ENCODE measurements around the gene FAM53A.

The FAM53A gene

DNA sequence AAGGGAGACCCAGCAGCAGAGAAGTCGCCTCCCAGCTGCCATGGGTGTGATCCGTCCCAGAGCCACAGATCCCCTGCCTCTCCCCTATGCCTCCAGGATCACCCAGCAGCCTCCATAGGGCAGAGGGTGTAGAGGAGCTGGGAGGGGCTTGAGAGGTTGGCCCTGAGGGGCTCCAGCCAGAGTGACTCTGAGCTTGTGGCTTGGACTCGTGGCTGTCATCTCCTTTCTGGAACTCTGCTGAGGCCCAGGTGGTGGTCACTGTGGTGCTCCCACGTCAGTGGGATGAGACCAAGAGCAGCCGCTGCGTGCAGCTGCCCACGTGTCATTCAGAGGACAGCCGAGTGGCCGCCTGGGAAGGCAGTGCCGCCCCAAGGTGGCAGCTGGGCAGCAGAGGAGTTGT lies 41.4 kb upstream of the FAM53A start:
- 97% methylated on average over 9 of the region's 10 CpGs for WGBS
- H2AK5ac ChIP-seq (ENCODE audit: low read length, severe bottlenecking) = peak overlapping the region; percentile 75
- H2BK5ac ChIP-seq (ENCODE audit: low read depth, low read length, poor library complexity, severe bottlenecking) = no peak overlapping the region

DNA sequence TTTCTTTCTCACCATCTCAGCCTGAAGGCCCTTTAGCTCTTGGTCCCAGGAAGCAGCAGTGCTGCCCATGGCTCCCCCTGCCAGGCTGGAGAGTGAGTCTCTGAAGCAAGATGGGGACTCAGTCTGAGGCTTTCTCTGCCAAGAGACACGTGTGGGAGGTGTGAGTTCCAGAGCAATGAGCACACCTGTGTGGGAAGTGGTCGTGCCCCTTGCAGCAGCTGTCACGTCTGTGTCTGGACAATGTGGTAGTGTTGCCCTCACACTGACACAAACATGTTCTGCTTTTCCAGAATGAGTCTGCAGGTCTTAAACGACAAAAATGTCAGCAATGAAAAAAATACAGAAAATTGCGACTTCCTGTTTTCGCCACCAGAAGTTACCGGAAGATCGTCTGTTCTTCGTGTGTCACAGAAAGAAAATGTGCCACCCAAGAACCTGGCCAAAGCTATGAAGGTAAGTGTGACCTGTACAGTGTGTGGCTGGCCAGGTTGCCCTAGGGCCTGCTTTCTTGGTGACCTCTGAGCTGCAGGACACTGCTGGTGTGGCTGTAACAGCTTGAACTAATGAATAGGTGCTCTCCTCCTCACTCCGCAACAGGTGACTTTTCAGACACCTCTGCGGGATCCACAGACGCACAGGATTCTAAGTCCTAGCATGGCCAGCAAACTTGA lies 39.2 kb upstream of the FAM53A start:
- Histone ChIP-seq H3K4me1 (ENCODE audit: control insufficient read depth, insufficient read depth, low read depth, low read length) (peaks cover 54% of the 10 kb centered on the region), H2BK12ac (ENCODE audit: low read length in 2 of 2) (no peak overlapping the region), H3K79me1 (replicated peaks; ENCODE audit: low read length, poor library complexity, severe bottlenecking) (peaks cover 16% of the 10 kb centered on the region), H3K36me3 (ENCODE audit: control insufficient read depth in 1 of 2, insufficient read depth in 2 of 2, low read depth in 1 of 2, low read length in 2 of 2) (peaks cover 24 to 28% of the 10 kb centered on the region in 2 experiments), H2AK5ac (ENCODE audit: low read length, severe bottlenecking) (no peak overlapping the region), H3K4me3 (ENCODE audit: insufficient read depth in 1 of 2, low read depth in 1 of 2, low read length in 2 of 2) (no peak overlapping the region), H4K8ac (ENCODE audit: low read length) (no peak overlapping the region), H4K91ac (ENCODE audit: low read length) (no peak overlapping the region), H3K27ac (ENCODE audit: low read length, poor library complexity, severe bottlenecking) (peak overlapping the region; percentile 53), H2BK15ac (ENCODE audit: low read depth, poor library complexity, severe bottlenecking) (no peak overlapping the region), H2BK5ac (ENCODE audit: low read depth, low read length, poor library complexity, severe bottlenecking) (no peak overlapping the region), H3K14ac (ENCODE audit: low read length in 2 of 2) (no peak overlapping the region), H3K27me3 (ENCODE audit: control insufficient read depth in 1 of 2, insufficient read depth in 1 of 2, low read length in 2 of 2) (no peaks in the 10 kb centered on the region), H3K9me3 (ENCODE audit: control insufficient read depth, low read length) (no peaks in the 10 kb centered on the region), H3K18ac (ENCODE audit: low read depth in 1 of 2, low read length in 2 of 2) (no peak overlapping the region), H2AFZ (ENCODE audit: low read depth, low read length) (no peak overlapping the region), H3K4ac (ENCODE audit: low read depth in 1 of 2, low read length in 2 of 2) (no peak overlapping the region), H2BK120ac (ENCODE audit: low read depth, low read length) (no peak overlapping the region), H3K9ac (ENCODE audit: low read length) (peak overlapping the region; percentile 62), H3K4me2 (ENCODE audit: low read length, poor library complexity, severe bottlenecking) (no peak overlapping the region), H3K23ac (ENCODE audit: low read length in 2 of 2) (peak overlapping the region in 1 of 2 experiments; percentile 57)
- DNase-seq = no peak
- WGBS = 93% methylated on average over 12 of the region's 12 CpGs

More for the DNA sequence above, 41.4 kb upstream of the FAM53A start:
- Histone ChIP-seq H3K4me3 (ENCODE audit: insufficient read depth in 1 of 2, low read depth in 1 of 2, low read length in 2 of 2) (no peak overlapping the region), H3K36me3 (ENCODE audit: control insufficient read depth in 1 of 2, insufficient read depth in 2 of 2, low read depth in 1 of 2, low read length in 2 of 2) (peaks cover 26 to 31% of the 10 kb centered on the region in 2 experiments), H4K8ac (ENCODE audit: low read length) (no peak overlapping the region), H3K18ac (ENCODE audit: low read depth in 1 of 2, low read length in 2 of 2) (no peak overlapping the region), H2BK12ac (ENCODE audit: low read length in 2 of 2) (peak overlapping the region; percentile 11 to 24), H2AFZ (ENCODE audit: low read depth, low read length) (no peak overlapping the region), H3K4me2 (ENCODE audit: low read length, poor library complexity, severe bottlenecking) (no peak overlapping the region), H2BK15ac (ENCODE audit: low read depth, poor library complexity, severe bottlenecking) (peak overlapping the region; percentile 82), H4K91ac (ENCODE audit: low read length) (peak overlapping the region; percentile 12), H3K14ac (ENCODE audit: low read length in 2 of 2) (no peak overlapping the region), H3K4me1 (ENCODE audit: control insufficient read depth, insufficient read depth, low read depth, low read length) (peaks cover 56% of the 10 kb centered on the region), H3K23ac (ENCODE audit: low read length in 2 of 2) (no peak overlapping the region), H3K27me3 (ENCODE audit: control insufficient read depth in 1 of 2, insufficient read depth in 1 of 2, low read length in 2 of 2) (no peaks in the 10 kb centered on the region), H3K27ac (ENCODE audit: low read length, poor library complexity, severe bottlenecking) (no peak overlapping the region), H3K79me1 (replicated peaks; ENCODE audit: low read length, poor library complexity, severe bottlenecking) (peaks cover 17% of the 10 kb centered on the region), H3K9me3 (ENCODE audit: control insufficient read depth, low read length) (no peaks in the 10 kb centered on the region), H3K9ac (ENCODE audit: low read length) (no peak overlapping the region), H3K4ac (ENCODE audit: low read depth in 1 of 2, low read length in 2 of 2) (no peak overlapping the region), H2BK120ac (ENCODE audit: low read depth, low read length) (no peak overlapping the region)
- DNase-seq = no peak

DNA sequence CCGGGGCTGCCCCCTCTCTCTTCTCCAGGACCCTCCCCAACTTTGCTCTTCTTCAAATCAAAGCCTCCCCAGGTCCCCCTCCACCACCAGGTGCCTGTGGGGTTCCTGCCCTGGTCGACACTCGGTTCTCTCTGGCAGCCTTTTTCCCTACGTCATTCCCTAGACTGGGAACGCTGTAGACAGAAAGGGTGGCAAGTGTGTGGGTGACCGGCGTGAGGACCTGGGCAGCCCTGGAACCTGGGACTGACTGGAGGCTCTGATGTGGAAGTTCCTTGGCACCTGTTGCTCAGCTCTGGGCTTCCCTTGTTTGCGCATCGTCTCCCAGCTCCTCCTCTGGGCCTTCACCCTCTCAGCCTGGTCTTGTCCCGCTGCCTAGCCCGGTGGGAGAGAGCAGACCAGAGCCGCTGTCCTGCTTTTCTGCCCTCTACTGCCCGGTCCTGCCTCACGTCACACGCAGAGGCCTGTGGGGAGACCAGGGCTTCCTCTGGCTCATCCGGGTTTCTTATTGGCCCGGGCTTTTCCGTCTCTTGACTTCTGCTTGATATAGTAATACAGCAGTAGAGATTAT lies 38.5 kb upstream of the FAM53A start:
- Histone ChIP-seq H3K18ac (ENCODE audit: low read depth in 1 of 2, low read length in 2 of 2) (no peak overlapping the region), H3K27ac (ENCODE audit: low read length, poor library complexity, severe bottlenecking) (peak overlapping the region; percentile 19), H3K36me3 (ENCODE audit: control insufficient read depth in 1 of 2, insufficient read depth in 2 of 2, low read depth in 1 of 2, low read length in 2 of 2) (peaks cover 25 to 29% of the 10 kb centered on the region in 2 experiments), H3K27me3 (ENCODE audit: control insufficient read depth in 1 of 2, insufficient read depth in 1 of 2, low read length in 2 of 2) (no peaks in the 10 kb centered on the region), H3K4me1 (ENCODE audit: control insufficient read depth, insufficient read depth, low read depth, low read length) (peaks cover 53% of the 10 kb centered on the region), H4K8ac (ENCODE audit: low read length) (no peak overlapping the region), H3K4ac (ENCODE audit: low read depth in 1 of 2, low read length in 2 of 2) (no peak overlapping the region), H2BK12ac (ENCODE audit: low read length in 2 of 2) (no peak overlapping the region), H3K9me3 (ENCODE audit: control insufficient read depth, low read length) (no peaks in the 10 kb centered on the region), H3K23ac (ENCODE audit: low read length in 2 of 2) (peak overlapping the region in 1 of 2 experiments; percentile 35), H4K91ac (ENCODE audit: low read length) (no peak overlapping the region), H3K9ac (ENCODE audit: low read length) (peak overlapping the region; percentile 62), H2AFZ (ENCODE audit: low read depth, low read length) (no peak overlapping the region), H3K4me2 (ENCODE audit: low read length, poor library complexity, severe bottlenecking) (peak overlapping the region; percentile 58), H2AK5ac (ENCODE audit: low read length, severe bottlenecking) (no peak overlapping the region), H2BK120ac (ENCODE audit: low read depth, low read length) (no peak overlapping the region), H3K14ac (ENCODE audit: low read length in 2 of 2) (no peak overlapping the region), H3K4me3 (ENCODE audit: insufficient read depth in 1 of 2, low read depth in 1 of 2, low read length in 2 of 2) (peak overlapping the region in 1 of 2 experiments; percentile 76), H3K79me1 (replicated peaks; ENCODE audit: low read length, poor library complexity, severe bottlenecking) (peaks cover 16% of the 10 kb centered on the region), H2BK5ac (ENCODE audit: low read depth, low read length, poor library complexity, severe bottlenecking) (no peak overlapping the region), H2BK15ac (ENCODE audit: low read depth, poor library complexity, severe bottlenecking) (peak overlapping the region; percentile 44)
- DNase-seq = peak; percentile 38
- 58% methylated on average over 18 of the region's 18 CpGs for WGBS

DNA sequence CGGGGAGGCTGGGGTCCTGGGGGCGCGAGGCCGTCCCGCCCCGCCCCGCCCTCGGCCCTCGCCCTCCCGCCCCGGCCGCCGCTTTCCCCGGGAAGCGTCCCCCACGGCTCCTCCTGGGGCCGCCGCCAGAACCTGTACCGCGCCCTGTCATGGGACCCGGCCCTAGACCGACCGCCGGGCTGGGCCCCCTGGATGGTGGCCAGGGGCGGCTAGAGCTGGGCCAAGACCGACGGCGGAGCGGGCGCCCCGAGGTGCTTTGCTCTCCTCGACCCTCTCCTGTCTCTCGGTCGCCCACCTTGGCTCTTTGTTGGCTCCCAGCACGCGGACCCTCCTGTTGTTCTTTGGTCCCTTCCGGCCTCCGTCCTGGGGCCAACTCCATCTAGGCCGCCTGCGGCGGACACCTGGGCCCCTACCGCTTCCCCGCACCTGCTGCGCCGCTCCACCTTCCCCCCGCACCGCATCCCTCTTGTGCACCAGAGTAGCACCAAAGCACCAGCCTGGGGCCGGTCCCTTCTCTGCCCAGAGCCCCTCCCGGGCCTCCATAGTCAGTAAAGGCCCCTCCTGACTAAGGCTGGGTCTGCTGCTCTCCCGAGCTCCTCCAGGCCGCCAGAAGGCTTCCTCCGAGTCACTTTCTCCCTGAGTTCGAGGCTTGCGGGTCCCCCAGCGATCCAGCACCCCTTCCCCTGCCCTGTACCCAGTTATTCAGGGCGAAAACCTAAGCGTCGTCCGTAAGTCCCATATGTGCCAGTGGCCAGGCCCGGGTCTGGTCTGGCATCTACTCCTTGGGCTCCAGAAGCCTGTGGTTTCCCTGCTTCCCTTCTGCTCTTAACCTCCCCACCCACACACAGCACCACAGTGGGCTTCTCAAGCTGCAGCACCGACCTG lies 37.8 kb upstream of the FAM53A start:
- H3K9ac ChIP-seq (ENCODE audit: low read length) = peak overlapping the region; percentile 62
- no peaks in the 10 kb centered on the region for H3K9me3 ChIP-seq (ENCODE audit: control insufficient read depth, low read length)
- H3K27me3 ChIP-seq (ENCODE audit: control insufficient read depth in 1 of 2, insufficient read depth in 1 of 2, low read length in 2 of 2) = no peaks in the 10 kb centered on the region
- peak overlapping the region in 1 of 2 experiments; percentile 80 for H3K23ac ChIP-seq (ENCODE audit: low read length in 2 of 2)
- no peak overlapping the region for H2AK5ac ChIP-seq (ENCODE audit: low read length, severe bottlenecking)
- H3K14ac ChIP-seq (ENCODE audit: low read length in 2 of 2) = no peak overlapping the region
- no peak overlapping the region for H4K91ac ChIP-seq (ENCODE audit: low read length)
- H3K79me1 ChIP-seq (replicated peaks; ENCODE audit: low read length, poor library complexity, severe bottlenecking) = peaks cover 20% of the 10 kb centered on the region
- H4K8ac ChIP-seq (ENCODE audit: low read length) = no peak overlapping the region
- peak overlapping the region in 1 of 2 experiments; percentile 69 for H3K4ac ChIP-seq (ENCODE audit: low read depth in 1 of 2, low read length in 2 of 2)
- H2BK5ac ChIP-seq (ENCODE audit: low read depth, low read length, poor library complexity, severe bottlenecking) = no peak overlapping the region
- H3K27ac ChIP-seq (ENCODE audit: low read length, poor library complexity, severe bottlenecking) = no peak overlapping the region
- peak overlapping the region; percentile 58 for H3K4me2 ChIP-seq (ENCODE audit: low read length, poor library complexity, severe bottlenecking)
- H3K36me3 ChIP-seq (ENCODE audit: control insufficient read depth in 1 of 2, insufficient read depth in 2 of 2, low read depth in 1 of 2, low read length in 2 of 2) = peaks cover 32 to 37% of the 10 kb centered on the region in 2 experiments
- H3K18ac ChIP-seq (ENCODE audit: low read depth in 1 of 2, low read length in 2 of 2) = peak overlapping the region in 1 of 2 experiments; percentile 29
- H2AFZ ChIP-seq (ENCODE audit: low read depth, low read length) = no peak overlapping the region
- no peak overlapping the region for H2BK120ac ChIP-seq (ENCODE audit: low read depth, low read length)
- no peak overlapping the region for H2BK12ac ChIP-seq (ENCODE audit: low read length in 2 of 2)
- 3% methylated on average over 52 of the region's 61 CpGs for WGBS
- H3K4me1 ChIP-seq (ENCODE audit: control insufficient read depth, insufficient read depth, low read depth, low read length) = peaks cover 50% of the 10 kb centered on the region
- no peak for DNase-seq
- H2BK15ac ChIP-seq (ENCODE audit: low read depth, poor library complexity, severe bottlenecking) = no peak overlapping the region
- H3K4me3 ChIP-seq (ENCODE audit: insufficient read depth in 1 of 2, low read depth in 1 of 2, low read length in 2 of 2) = peak overlapping the region; percentile 76
